Calu3 (cell line): ENCODE results near the gene SCAPER. TPM values are rescaled to one million over a fixed set of nuclear protein-coding genes. Genes with fewer than 3 reads are reported as not detected.

Experiments used
- BruUV-seq: library from RNA; stranded (reverse); fragments of 400-500 nt; replicated peaks from 2 replicates; lab custom pipeline; 2021; lab: Mats Ljungman, UMichigan
- CTCF ChIA-PET: fragments of 300-600 bp; sonication (Branson Sonifier 250); formaldehyde crosslinking; loops from one replicate; lab custom pipeline; 2022; ENCODE audit warnings: antibody characterized with exemption; lab: Charles Lee
- DNase-seq: peaks from one replicate; pipeline ENCODE4 v3.0.0; 2022
- H3K27ac Mint-ChIP-seq: one replicate; pipeline ENCODE4 v1.8.0; 2022; ENCODE audit warnings: mixed read lengths; ENCODE audit not compliant: unreplicated experiment
- H3K27me3 Mint-ChIP-seq: one replicate; pipeline ENCODE4 v1.8.0; 2022; ENCODE audit warnings: mixed read lengths; ENCODE audit not compliant: unreplicated experiment
- H3K36me3 Mint-ChIP-seq: one replicate; pipeline ENCODE4 v1.8.0; 2022; ENCODE audit warnings: mild to moderate bottlenecking, moderate library complexity, mixed read lengths; ENCODE audit not compliant: insufficient read depth, unreplicated experiment
- H3K4me1 Mint-ChIP-seq: one replicate; pipeline ENCODE4 v1.8.0; 2022; ENCODE audit warnings: mild to moderate bottlenecking, low read depth, mixed read lengths; ENCODE audit not compliant: unreplicated experiment
- H3K4me3 Mint-ChIP-seq: one replicate; pipeline ENCODE4 v1.8.0; 2022; ENCODE audit warnings: mild to moderate bottlenecking, low read depth, moderate library complexity, mixed read lengths; ENCODE audit not compliant: unreplicated experiment
- H3K9me3 Mint-ChIP-seq: one replicate; pipeline ENCODE4 v1.8.0; 2022; ENCODE audit warnings: low read depth, mixed read lengths; ENCODE audit not compliant: unreplicated experiment
- intact Hi-C: fragments of 100-400 bp; cut with micrococcal nuclease; formaldehyde crosslinking; loops from one replicate; pipeline ENCODE4 v1.10.0; 2022; ENCODE audit not compliant: unreplicated experiment
- total RNA-seq: library from RNA; stranded (reverse); gene quantifications from 2 replicates; pipeline ENCODE4 v1.2.3, GENCODE V29; 2022
- TF ChIP-seq, protein P1 (sequence below): fragments of 200-600 bp; IDR thresholded peaks from one replicate; pipeline ENCODE4 v1.8.0; 2022; ENCODE audit warnings: antibody characterized with exemption; ENCODE audit not compliant: unreplicated experiment

The SCAPER gene
- total RNA-seq, 1 experiment from 2014 or later, result 34.8 TPM

DNA sequence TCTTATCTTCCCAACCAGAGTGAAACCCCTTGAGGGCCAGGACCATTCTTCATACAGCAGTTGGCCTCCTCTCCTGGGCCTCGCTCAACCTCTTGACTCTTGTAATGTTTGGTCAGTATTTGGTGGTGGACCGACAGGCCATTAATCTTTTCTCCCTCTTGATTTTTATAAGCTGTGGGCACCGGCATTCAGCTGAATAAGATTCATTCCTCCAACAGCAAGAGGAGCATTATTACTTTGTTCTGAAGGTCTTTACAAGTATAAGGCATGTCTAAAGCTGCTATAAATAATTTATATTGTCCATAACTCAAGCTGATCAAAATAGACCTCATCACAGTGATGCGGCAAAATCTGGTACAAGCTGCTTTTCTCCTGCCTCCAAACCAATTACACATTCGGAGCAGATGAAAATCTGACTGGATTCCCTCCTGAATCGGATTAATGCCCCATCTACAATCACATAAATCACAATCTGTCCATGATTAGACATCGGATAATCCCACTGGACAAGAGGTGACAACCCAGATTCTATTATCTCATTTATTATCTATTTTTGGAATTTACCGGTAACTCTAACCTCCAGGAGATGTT, 576.9 kb downstream of the SCAPER start:
- Mint-ChIP-seq H3K4me3 (no peak overlapping the region), H3K9me3 (no peaks in the 10 kb centered on the region), H3K36me3 (no peaks in the 10 kb centered on the region), H3K4me1 (peaks cover 13% of the 10 kb centered on the region), H3K27ac (no peak overlapping the region), H3K27me3 (no peaks in the 10 kb centered on the region)
- no peak for DNase-seq
- BruUV-seq, result no TSS peak
- TF ChIP-seq, protein P1, sequence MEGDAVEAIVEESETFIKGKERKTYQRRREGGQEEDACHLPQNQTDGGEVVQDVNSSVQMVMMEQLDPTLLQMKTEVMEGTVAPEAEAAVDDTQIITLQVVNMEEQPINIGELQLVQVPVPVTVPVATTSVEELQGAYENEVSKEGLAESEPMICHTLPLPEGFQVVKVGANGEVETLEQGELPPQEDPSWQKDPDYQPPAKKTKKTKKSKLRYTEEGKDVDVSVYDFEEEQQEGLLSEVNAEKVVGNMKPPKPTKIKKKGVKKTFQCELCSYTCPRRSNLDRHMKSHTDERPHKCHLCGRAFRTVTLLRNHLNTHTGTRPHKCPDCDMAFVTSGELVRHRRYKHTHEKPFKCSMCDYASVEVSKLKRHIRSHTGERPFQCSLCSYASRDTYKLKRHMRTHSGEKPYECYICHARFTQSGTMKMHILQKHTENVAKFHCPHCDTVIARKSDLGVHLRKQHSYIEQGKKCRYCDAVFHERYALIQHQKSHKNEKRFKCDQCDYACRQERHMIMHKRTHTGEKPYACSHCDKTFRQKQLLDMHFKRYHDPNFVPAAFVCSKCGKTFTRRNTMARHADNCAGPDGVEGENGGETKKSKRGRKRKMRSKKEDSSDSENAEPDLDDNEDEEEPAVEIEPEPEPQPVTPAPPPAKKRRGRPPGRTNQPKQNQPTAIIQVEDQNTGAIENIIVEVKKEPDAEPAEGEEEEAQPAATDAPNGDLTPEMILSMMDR, result no peak
- CTCF ChIA-PET, result no interaction called here
- intact Hi-C loops, result no loop called here

DNA sequence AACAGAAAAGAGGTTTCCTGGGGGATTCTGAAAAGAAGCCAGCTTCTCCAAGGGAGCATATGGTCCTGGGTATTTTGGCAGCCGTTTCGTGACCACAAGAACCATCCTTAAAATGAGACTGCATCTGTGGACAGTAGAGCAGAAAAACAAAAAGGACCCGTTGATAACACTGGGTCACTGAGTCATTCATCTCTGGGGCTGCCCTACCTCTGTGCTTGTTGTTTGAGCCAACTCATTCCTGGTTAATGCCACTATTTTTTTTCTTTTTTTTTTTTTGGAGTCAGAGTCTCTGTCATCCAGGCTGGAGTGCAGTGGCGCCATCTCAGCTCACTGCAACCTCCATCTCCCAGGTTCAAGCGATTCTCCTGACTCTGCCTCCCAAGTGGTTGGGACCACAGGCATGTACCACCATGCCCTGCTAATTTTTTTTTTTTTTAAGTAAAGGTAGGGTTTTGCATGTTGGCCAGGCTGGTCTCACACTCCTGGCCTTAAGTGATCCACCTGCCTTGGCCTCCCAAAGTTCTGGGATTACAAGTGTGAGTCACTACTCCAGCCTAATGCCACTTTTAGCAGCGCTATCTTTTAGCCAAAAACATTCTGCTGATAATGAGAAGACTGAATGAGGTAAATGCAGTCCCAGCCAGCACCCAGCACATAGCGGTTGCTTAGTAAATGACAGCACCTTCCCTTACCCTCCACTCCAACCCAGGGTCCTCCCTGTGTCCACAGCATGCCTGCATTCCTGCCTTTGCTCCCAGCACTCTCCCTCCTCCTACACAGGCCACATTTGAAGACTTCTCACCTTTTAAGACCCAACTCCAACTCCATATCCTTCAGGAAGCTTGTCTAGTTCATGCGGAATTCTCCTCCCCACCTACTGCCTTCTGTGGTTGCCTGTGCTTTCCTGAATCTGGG, 577.7 kb downstream of the SCAPER start:
- intact Hi-C loops, result no loop called here
- Mint-ChIP-seq H3K36me3 (no peaks in the 10 kb centered on the region), H3K27me3 (no peaks in the 10 kb centered on the region), H3K4me3 (no peak overlapping the region), H3K27ac (no peak overlapping the region), H3K4me1 (peaks cover 13% of the 10 kb centered on the region), H3K9me3 (no peaks in the 10 kb centered on the region)
- TF ChIP-seq, protein P1, result no peak
- BruUV-seq, result no TSS peak
- CTCF ChIA-PET, result interaction anchor here (0.6 to 0.7 kb wide), 3 partner anchors 130 to 540 kb away, joined by 3 read pairs; no protein-coding TSS in a partner anchor
- DNase-seq, result no peak

GRCh38 chr15:76325704-76326103, 579.4 kb downstream of the SCAPER start:
- DNase-seq, result no peak
- BruUV-seq, result no TSS peak
- Mint-ChIP-seq H3K36me3 (no peaks in the 10 kb centered on the region), H3K27me3 (no peaks in the 10 kb centered on the region), H3K27ac (no peak overlapping the region), H3K4me3 (no peak overlapping the region), H3K9me3 (no peaks in the 10 kb centered on the region), H3K4me1 (peaks cover 13% of the 10 kb centered on the region)
- intact Hi-C loops, result no loop called here
- TF ChIP-seq, protein P1, result no peak
- CTCF ChIA-PET, result no interaction called here

GRCh38 chr15:76324066-76324465, 581.1 kb downstream of the SCAPER start:
- TF ChIP-seq, protein P1, result no peak
- no peaks in the 10 kb centered on the region for H3K36me3 Mint-ChIP-seq
- H3K9me3 Mint-ChIP-seq, result no peaks in the 10 kb centered on the region
- H3K4me1 Mint-ChIP-seq, result no peaks in the 10 kb centered on the region
- H3K27me3 Mint-ChIP-seq, result no peaks in the 10 kb centered on the region
- intact Hi-C loops, result no loop called here
- no peak overlapping the region for H3K4me3 Mint-ChIP-seq
- no peak for DNase-seq
- H3K27ac Mint-ChIP-seq, result no peak overlapping the region
- no TSS peak for BruUV-seq
- CTCF ChIA-PET, result interaction anchor here (1.3 kb wide), 1 partner anchor 134 kb away, joined by 3 read pairs; no protein-coding TSS in a partner anchor
